RWPE2 (cell line): ENCODE results near the gene TECPR1.
A peak's percentile ranks its signal among the peaks of the same experiment; 100 is the strongest.

ENCODE experiments used
- ATAC-seq: fragments of 200-7000 bp; cut with Tn5 transposase; 3 replicates; pipeline ENCODE4 v1.9.1; 2021; ENCODE audit warnings: low read depth
- DNase-seq: peaks from one replicate; pipeline ENCODE4 v3.0.0-alpha.2; 2020; ENCODE audit warnings: low spot score
- H3K27ac ChIP-seq: fragments of 450-650 bp; 2 replicates; pipeline ENCODE4 v1.5.1; 2017; ENCODE audit warnings: mild to moderate bottlenecking; ENCODE audit not compliant: poor library complexity, severe bottlenecking
- H3K27me3 ChIP-seq: fragments of 250-450 bp; sonication (Bioruptor Pico); 2 replicates; pipeline ENCODE4 v1.5.1; 2021; ENCODE audit warnings: mild to moderate bottlenecking, moderate library complexity; ENCODE audit not compliant: insufficient read depth, poor library complexity, severe bottlenecking
- H3K36me3 ChIP-seq: fragments of 250-450 bp; sonication (Bioruptor Pico); 2 replicates; pipeline ENCODE4 v1.5.1; 2020; ENCODE audit warnings: low read depth, mild to moderate bottlenecking, moderate library complexity
- H3K4me1 ChIP-seq: fragments of 250-450 bp; sonication (Bioruptor Pico); 2 replicates; pipeline ENCODE4 v1.5.1; 2021; ENCODE audit warnings: mild to moderate bottlenecking, moderate library complexity; ENCODE audit not compliant: insufficient read depth, poor library complexity, severe bottlenecking
- H3K4me3 ChIP-seq: fragments of 250-450 bp; sonication (Bioruptor Pico); 2 replicates; pipeline ENCODE4 v1.5.1; 2021; ENCODE audit warnings: mild to moderate bottlenecking, moderate library complexity; ENCODE audit not compliant: severe bottlenecking
- H3K9me3 ChIP-seq: fragments of 250-450 bp; sonication (Bioruptor Pico); 2 replicates; pipeline ENCODE4 v1.5.1; 2021; ENCODE audit warnings: mild to moderate bottlenecking, moderate library complexity; ENCODE audit not compliant: severe bottlenecking
- TF ChIP-seq, protein P1 (sequence below): fragments of 450-650 bp; IDR thresholded peaks from one replicate; pipeline ENCODE4 v1.5.1; 2017; ENCODE audit warnings: mild to moderate bottlenecking, moderate library complexity; ENCODE audit not compliant: poor library complexity, severe bottlenecking

Gene TECPR1

GRCh38 chr7:98291717-98292116, 39.7 kb upstream of the TECPR1 start:
- no peaks in the 10 kb centered on the region for H3K9me3 ChIP-seq
- no peak overlapping the region for H3K27ac ChIP-seq
- DNase-seq, result no peak
- H3K36me3 ChIP-seq, result peaks cover 85% of the 10 kb centered on the region
- H3K4me1 ChIP-seq, result peaks cover 16% of the 10 kb centered on the region
- H3K4me3 ChIP-seq, result no peak overlapping the region
- ATAC-seq, result no peak
- TF ChIP-seq, protein P1, sequence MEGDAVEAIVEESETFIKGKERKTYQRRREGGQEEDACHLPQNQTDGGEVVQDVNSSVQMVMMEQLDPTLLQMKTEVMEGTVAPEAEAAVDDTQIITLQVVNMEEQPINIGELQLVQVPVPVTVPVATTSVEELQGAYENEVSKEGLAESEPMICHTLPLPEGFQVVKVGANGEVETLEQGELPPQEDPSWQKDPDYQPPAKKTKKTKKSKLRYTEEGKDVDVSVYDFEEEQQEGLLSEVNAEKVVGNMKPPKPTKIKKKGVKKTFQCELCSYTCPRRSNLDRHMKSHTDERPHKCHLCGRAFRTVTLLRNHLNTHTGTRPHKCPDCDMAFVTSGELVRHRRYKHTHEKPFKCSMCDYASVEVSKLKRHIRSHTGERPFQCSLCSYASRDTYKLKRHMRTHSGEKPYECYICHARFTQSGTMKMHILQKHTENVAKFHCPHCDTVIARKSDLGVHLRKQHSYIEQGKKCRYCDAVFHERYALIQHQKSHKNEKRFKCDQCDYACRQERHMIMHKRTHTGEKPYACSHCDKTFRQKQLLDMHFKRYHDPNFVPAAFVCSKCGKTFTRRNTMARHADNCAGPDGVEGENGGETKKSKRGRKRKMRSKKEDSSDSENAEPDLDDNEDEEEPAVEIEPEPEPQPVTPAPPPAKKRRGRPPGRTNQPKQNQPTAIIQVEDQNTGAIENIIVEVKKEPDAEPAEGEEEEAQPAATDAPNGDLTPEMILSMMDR, result no peak
- no peaks in the 10 kb centered on the region for H3K27me3 ChIP-seq

- Histone ChIP-seq H3K27ac (peak overlapping the region; percentile 91), H3K4me1 (peaks cover 38% of the 10 kb centered on the region), H3K4me3 (no peak overlapping the region), H3K27me3 (no peaks in the 10 kb centered on the region), H3K36me3 (peaks cover 67% of the 10 kb centered on the region), H3K9me3 (no peaks in the 10 kb centered on the region)
- TF ChIP-seq, protein P1, result no peak
- DNase-seq, result no peak
- no peak for ATAC-seq
These were observed 37.4 kb upstream of the TECPR1 start for GRCh38 chr7:98289333-98289875.

- no peak for ATAC-seq
- Histone ChIP-seq H3K27ac (peak overlapping the region; percentile 91), H3K4me1 (peaks cover 38% of the 10 kb centered on the region), H3K36me3 (peaks cover 55% of the 10 kb centered on the region), H3K9me3 (no peaks in the 10 kb centered on the region), H3K27me3 (no peaks in the 10 kb centered on the region), H3K4me3 (no peak overlapping the region)
- TF ChIP-seq, protein P1, result no peak
- DNase-seq, result no peak
These were observed 36.2 kb upstream of the TECPR1 start for GRCh38 chr7:98288064-98288823.

GRCh38 chr7:98287486-98287959, 35.5 kb upstream of the TECPR1 start:
- Histone ChIP-seq H3K9me3 (no peaks in the 10 kb centered on the region), H3K4me3 (no peak overlapping the region), H3K27ac (peak overlapping the region; percentile 91), H3K4me1 (peaks cover 41% of the 10 kb centered on the region), H3K36me3 (peaks cover 54% of the 10 kb centered on the region), H3K27me3 (no peaks in the 10 kb centered on the region)
- DNase-seq, result peak; percentile 95
- peak; percentile 74 for ATAC-seq
- TF ChIP-seq, protein P1, result peak; percentile 18
